ENCODE results near the gene GPD2.

GPD2 gene

DNA sequence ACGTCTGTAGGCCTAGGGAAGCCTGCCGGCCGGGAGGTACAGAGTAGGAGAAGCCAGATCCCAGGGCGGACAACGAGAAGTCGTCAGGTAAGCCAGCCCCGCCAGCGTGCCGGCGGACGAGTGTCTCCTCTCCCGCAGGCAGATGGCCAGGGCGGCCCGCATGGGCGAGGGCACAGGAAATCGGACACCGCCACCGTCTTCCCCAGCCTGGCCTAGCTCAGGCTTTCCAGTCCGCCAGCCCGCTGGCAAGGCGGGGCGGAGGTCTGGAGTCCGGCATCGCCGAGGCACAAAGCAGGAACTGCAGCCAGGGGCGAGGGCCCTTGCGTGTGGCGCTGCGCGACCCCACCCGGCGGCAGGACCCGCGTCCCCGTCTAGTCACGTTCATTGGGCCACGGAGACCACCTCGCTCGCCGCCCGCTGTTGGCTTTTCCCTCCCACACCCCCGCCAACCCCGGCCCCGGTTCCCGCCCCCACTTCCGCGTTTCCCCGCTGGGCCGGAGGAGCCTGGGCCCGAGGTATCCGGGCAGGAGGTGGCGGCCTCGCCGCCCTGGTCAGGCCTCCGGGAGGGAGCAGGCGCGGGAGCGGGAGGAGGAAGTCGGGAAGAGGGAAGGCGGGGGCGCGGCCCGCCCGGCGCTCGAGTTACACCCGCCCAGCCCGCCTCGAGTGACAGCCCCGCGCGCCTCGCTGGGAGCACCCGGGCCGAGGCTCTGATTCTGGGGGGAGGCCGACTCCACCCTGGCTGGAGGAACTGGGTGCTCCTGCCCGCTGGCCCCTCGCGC, at the start of gene GPD2:
TSS of gene GPD2 (plus strand) at position 662 of the 779 bp plus-strand sequence. CDS start 39,727 bp downstream, outside the sequence.
- DNase-seq = peak; percentile 65

DNA sequence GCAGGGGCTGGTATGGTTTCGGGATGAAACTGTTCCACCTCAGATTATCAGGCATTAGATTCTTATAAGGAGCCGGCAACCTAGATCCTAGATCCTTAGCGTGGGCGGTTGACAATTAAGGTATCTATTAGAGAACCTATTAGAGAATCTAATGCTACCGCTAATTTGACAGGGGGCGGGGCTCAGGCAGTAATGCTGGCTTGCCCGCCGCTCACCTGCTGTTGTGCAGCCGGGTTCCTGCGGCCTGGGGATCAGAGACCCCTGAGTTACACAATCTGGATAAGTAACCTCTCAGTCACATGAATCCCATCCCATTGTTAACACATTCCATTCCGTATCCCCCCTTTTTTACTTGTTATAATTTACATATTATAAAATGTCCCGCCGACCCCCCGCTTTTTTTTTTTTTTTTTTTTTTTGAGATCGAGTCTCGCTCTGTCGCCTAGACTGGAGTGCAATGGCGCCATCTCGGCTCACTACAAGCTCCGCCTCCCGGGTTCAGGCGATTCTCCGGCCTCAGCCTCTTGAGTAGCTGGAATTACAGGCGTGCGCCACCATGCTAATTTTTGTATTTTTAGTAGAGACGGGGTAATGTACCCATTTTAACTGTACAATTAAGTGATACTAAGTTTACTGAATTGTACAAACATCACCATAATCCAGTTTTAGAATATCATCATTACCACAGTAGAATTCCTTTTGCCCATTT, 42.0 kb upstream of the GPD2 start:
- no peak for DNase-seq

DNA sequence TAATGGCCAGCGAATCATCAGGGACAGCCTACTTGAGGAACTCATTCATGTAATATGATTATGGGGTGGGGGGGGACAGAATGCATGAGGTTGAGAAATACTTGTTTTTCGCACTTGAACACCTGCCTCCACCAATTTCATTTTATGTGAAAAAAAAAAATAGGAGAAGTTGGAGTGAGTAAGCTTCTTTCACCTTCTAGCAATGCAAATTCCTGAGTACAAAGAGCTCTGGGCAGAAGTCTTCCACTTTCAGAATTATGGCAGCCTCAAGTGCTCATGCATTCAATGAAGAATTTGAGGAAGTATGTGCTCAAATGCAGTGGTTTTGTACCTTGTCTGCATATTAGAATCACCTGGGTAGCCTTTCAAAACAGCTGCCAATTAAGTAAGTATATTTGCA, 40.1 kb upstream of the GPD2 start:
- no peak for DNase-seq

GRCh38 chr2:156397229-156397628, 39.0 kb upstream of the GPD2 start:
- no peak for DNase-seq

- DNase-seq = peak; percentile 10
Observed at GRCh38 chr2:156398176-156398575, 38.0 kb upstream of the GPD2 start.

- peak; percentile 22 for DNase-seq
Observed at GRCh38 chr2:156399224-156399949, 36.8 kb upstream of the GPD2 start.

DNA sequence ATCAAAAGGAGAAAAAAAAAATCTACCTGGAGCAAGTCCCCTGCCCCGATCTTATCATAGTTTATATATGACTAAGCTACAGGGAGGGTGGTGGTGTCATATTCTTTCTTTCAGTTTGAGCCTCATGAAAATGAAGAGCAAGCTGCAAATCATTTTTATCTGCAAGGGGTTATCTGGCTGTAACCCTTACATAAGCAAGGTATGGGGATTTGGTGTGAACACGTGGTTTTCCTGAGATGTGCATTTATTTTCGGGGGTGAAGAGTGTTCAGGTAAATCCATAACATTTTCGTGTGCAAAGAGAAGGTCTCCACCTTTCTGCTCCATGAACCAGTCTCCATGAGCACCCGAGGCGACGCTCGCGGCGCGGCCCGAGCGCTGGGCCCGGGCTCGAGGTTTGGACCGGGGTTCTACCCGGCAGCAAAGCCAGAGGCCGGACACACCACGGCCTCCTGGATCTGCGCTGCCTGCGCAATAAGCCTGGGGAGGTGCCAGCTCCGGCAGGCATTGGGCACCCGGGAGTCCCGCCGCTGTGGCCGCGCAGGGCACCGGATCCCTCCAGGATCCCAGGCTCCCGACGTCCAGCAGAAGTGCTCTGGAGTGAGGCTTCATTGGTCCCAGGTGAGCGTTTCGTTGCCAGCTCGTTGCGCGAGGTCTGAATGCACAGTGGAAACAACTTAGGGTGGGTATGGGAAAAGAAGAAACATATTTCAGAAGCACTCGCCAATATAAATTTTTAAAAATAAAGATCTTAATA, 36.1 kb upstream of the GPD2 start:
- peak; percentile 88 for DNase-seq

DNA sequence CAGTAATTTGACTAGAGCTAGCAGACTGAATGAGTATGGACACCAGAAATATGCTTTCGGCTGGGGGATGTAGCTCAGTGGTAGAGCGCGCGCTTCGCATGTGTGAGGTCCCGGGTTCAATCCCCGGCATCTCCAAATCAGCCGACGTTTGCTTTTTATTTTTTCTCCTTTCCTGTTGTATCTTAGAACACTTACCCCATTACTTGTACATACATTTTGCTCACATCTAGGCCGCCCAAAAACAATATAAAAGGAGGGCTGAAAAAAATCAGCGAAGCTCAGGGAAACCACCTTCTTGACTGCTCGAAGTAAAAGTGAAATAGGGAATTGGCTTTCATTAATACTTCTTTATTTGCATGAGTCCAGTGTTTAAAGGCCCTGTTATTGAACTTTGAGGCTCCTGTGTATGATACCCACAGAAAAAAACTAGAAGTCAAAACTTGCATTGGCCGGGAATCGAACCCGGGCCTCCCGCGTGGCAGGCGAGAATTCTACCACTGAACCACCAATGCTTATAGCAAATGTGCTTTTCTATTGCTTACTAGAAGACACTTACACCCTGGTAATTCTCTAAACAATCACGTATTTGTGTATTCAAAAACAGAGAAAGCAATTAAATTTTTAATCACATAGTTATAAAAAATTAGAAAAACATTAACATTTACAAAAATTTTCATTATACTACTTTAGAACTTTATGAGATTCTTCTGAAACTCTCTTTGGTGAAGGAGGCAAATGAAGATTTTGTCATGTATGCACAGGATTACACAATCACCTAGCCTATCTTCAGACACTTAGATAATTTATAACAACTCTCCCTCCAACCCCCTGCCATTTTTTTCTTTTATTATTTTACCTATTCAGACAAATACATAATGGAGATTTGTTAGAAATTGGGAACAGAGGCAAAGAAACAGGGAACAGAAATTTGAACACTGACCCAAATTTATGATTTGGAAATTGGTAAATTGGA, 35.2 kb upstream of the GPD2 start:
- DNase-seq = peak; percentile 82

DNA sequence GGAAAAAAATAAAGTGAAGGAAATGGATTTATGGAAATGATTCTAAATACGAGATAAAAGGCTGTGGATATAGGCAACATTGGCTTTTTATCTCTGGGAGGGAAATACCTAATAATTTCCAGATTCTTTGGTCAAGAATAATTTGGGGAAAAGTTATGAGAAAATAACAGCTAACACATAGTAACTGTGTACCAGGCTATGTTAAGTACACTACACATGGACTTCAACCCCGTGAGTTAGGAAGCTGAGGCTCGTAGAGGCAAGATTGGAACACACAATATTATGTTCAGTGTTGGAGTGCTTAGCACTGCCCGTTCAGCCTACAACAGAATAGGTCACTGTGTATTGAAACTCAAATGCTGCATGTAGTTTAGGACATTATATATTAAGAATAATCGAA, 34.3 kb upstream of the GPD2 start:
- no peak for DNase-seq

GRCh38 chr2:156405586-156405985, 30.6 kb upstream of the GPD2 start:
- DNase-seq = no peak

- no peak for DNase-seq
Observed at GRCh38 chr2:156411835-156412234, 24.3 kb upstream of the GPD2 start.

- no peak for DNase-seq
Observed at GRCh38 chr2:156421851-156422250, 14.3 kb upstream of the GPD2 start.

DNA sequence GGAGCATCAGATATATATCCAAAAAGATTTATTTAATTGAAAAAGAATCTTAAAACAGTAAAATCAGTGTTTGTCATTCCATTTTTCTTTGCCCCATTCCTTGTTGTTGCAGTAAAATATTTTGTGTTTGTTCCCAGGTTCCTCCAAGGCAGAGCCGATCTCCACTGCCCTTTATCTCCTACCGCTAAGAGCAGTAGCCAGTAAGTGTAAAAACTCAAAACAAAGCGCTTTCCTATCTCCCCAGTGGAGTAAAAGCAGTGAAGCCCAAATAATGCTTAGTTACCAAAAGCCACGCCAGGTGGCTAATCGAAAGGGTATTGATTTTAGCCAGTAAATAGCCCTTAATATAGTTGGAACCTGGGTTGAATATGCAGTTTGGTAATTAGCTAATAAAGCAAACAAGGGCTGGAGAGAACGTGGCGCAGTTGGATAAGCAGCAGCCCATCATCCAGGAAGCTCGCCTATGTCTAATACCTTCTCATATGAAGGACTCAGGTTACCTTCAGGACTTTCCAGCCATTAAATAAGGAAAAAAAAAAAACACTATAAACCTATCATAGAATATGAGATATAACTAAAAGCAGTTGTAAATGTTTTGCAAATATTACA, 12.4 kb upstream of the GPD2 start:
- no peak for DNase-seq

DNA sequence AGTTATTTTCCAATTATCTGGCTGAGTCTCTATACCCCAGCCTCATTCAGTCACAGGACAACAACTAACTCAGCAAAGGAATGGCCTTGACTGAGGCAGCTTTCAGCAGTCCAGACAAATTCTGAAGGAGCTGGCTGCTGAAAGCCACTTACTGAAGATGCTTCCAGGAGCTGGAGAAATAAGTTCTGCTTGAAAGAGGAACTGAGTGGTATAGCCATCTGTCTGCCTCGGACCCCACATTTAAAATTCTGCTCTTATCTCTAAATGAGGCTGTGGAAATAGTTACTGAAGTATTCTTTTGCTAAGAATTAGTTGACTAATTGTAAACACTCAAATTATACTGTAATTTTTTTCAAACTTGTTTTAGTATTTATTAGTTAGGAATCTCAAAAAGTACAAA, 9.1 kb upstream of the GPD2 start:
- DNase-seq = no peak

- DNase-seq = no peak
Observed at GRCh38 chr2:156429211-156429610, 7.0 kb upstream of the GPD2 start.

DNA sequence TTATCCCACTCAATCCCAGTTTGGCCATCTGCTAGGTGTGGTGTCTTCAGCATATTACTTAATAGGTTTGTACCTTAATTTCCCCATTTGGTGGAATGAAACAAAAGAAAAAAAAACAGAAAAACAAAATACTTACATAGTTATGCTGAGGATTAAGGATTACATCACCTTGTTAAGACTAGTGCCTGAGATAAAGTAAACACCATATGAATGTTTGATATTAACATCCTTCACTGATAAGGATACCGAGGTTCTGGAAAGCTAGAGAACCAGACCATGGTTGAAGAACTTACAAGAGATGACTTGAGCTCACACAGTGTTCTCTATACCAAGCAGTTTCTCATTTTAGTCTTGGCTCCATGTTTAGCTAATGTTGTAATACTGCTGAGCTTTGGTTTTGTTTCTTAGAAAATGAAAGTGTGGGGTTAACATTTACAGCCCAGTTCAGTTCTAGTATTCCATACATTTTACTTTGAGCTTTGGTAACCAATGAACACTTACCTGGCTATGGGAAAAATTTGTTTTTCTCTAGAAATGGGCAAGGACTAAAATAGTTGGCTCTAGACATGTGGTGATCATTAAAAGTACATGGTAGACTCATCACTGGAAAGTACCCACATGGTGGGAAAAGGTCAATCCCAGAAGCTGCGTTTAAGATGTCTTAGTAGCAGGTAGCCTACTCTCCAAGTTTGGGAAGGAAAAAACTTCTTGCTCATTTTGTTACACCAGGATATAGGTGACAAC, 5.8 kb upstream of the GPD2 start:
- DNase-seq = no peak

DNA sequence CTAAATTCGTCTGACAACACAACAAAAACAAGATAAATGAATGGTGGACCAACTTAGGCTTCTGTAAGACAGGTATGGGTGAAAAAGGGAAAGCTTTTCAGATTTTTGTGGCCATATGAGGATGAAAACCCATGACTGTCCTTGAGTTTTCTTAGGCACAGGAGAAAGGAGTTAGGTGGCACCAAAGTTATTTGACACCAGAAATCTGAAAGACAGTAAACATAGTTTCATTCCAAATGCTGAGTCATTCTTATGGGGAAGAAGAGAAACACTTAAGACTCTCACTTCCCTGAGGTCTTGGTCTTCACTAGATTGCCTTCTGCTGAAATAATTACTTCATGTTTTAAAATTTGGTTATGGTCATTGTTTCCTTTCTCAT, 5.2 kb upstream of the GPD2 start:
- peak; percentile 38 for DNase-seq

DNA sequence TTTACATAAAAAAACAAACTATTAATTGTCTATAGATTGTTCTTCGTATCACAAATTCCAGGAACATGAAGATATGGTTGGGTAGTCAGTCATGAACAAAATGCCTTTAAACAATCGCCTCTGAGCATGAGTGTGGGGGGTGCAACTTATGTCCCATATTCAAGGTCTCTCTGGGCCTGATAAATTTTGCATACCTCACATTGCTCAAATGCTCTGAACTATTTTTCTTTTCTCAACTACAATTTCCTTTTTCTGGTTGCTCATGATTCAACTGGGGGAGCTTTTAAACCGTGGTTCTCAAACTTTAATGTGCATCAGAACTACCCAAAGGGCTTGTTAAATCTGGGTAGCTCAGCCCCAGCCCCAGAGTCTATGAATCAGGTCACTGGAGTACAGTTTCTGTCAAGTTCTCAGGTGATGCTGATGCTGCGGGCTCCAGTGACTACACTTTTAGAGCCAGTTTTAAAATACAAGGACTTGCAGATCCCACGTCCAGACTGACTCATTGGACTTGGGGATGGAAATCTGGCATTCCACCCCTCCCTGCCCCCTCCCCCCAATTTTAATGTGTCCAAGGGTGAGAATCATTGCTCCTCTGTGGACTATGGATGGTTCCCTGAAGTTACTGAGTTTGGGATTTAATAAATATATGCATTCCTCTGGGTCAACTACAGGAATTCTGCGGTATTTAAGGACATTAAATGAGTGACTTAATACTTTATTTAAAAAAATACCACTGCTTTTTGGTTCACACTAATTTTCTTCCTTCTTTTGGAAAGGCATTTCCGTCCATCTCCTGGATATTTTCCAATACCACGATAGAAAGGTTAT, 1.5 kb upstream of the GPD2 start:
- DNase-seq = no peak

DNA sequence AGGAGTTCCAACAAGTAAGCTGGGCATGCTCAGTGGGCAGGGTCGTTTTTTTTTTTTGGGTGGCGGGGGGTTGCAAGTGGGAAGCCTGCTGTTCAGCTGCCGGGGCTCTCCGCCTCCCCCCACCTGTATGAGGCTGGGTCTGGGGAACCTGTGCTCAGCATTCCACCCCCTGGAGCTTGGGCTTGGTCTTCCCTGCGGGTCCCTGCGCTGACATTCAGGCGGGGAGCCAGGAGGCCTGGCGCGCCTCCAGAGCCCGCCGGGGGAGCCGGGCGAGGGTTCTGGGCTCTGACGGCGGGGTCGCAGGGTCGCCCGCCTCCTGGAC, 822 bp upstream of the GPD2 start:
- DNase-seq = no peak

All from activated CD4-positive, alpha-beta T cell treated with anti-CD3 and anti-CD28 coated beads, Interleukin-10, Interleukin-2, amounts not matched to agents 100 ng/mL and 50 ng/mL, durations not matched to agents 16 hours and 8 hours (primary cell).